ENCODE results near the gene COMT. TPM values are rescaled to one million over a fixed set of nuclear protein-coding genes. Genes with fewer than 3 reads are reported as not detected.

Gene COMT
- total RNA-seq, 2 experiments from 2014 or later = 11.3 to 11.4 TPM

DNA sequence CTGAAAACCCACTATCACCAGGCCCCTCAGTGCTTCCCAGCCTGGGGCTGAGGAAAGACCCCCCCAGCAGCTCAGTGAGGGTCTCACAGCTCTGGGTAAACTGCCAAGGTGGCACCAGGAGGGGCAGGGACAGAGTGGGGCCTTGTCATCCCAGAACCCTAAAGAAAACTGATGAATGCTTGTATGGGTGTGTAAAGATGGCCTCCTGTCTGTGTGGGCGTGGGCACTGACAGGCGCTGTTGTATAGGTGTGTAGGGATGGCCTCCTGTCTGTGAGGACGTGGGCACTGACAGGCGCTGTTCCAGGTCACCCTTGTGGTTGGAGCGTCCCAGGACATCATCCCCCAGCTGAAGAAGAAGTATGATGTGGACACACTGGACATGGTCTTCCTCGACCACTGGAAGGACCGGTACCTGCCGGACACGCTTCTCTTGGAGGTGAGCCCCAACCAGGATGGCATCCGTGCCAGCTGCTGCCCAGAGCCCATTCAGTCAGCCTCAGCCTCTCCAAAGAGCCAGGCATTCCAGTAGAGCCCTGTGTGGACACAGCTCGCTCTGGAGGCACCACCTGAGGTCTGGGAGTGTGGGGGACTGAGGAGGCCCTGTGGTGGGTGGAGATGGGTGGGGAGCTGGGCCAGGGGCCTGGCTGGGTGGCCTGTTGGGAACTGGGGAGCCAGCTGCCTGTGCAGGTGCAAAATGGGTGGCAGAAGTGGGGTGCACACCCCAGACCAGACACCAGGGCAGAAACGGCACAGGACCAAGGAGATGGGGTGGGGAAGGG is 22.5 kb downstream of the COMT start:
- ATAC-seq (ENCODE audit: poor library complexity) (no peak), DNase-seq (no peak)
- H3K9me3 Mint-ChIP-seq = no peaks in the 10 kb centered on the region
- Histone ChIP-seq H3K27me3 (ENCODE audit: control insufficient read depth in 1 of 2, insufficient read depth in 2 of 2, low read length in 2 of 2) (no peaks in the 10 kb centered on the region), H3K36me3 (ENCODE audit: insufficient read depth, low read length) (peaks cover 24% of the 10 kb centered on the region), H3K9me3 (ENCODE audit: control insufficient read depth in 1 of 2, insufficient read depth in 1 of 2, low read length in 2 of 2) (no peaks in the 10 kb centered on the region), H3K4me1 (ENCODE audit: insufficient read depth, low read length) (peaks cover 7% of the 10 kb centered on the region), H3K4me3 (ENCODE audit: low read length) (no peak overlapping the region), H3K27ac (ENCODE audit: low read depth in 1 of 2, low read length in 2 of 2) (no peak overlapping the region)
- no peaks in the 10 kb centered on the region for H3K27me3 Mint-ChIP-seq
- H3K4me3 Mint-ChIP-seq = no peak overlapping the region
- H3K4me1 Mint-ChIP-seq (ENCODE audit: low read depth) = no peaks in the 10 kb centered on the region
- CTCF ChIA-PET = no interaction called here
- TF ChIP-seq CTCF (IDR thresholded peaks at IDR 0.05) = no peak
- H3K36me3 Mint-ChIP-seq (ENCODE audit: low read depth) = peaks cover 5% of the 10 kb centered on the region
- intact Hi-C loops (cut with DNase I, micrococcal nuclease) = loop anchor here in 1 of 2 experiments (10.0 kb wide), 1 partner anchor 321 kb away; no protein-coding TSS in a partner anchor
- POLR2A ChIA-PET = no interaction called here
- H3K27ac Mint-ChIP-seq = no peak overlapping the region

GRCh38 chr22:19964701-19965386 is 23.3 kb downstream of the COMT start:
- CTCF ChIA-PET = no interaction called here
- no peaks in the 10 kb centered on the region for H3K27me3 ChIP-seq (ENCODE audit: control insufficient read depth in 1 of 2, insufficient read depth in 2 of 2, low read length in 2 of 2)
- peaks cover 5% of the 10 kb centered on the region for H3K36me3 Mint-ChIP-seq (ENCODE audit: low read depth)

More at GRCh38 chr22:19964701-19965386, 23.3 kb downstream of the COMT start:
- Mint-ChIP-seq H3K27ac (no peak overlapping the region), H3K27me3 (no peaks in the 10 kb centered on the region), H3K4me1 (ENCODE audit: low read depth) (no peaks in the 10 kb centered on the region), H3K9me3 (no peaks in the 10 kb centered on the region), H3K4me3 (no peak overlapping the region)
- no peak for ATAC-seq (ENCODE audit: poor library complexity)
- no peak for DNase-seq
- TF ChIP-seq CTCF (IDR thresholded peaks at IDR 0.05) = no peak
- Histone ChIP-seq H3K4me1 (ENCODE audit: insufficient read depth, low read length) (peaks cover 7% of the 10 kb centered on the region), H3K36me3 (ENCODE audit: insufficient read depth, low read length) (peaks cover 24% of the 10 kb centered on the region), H3K4me3 (ENCODE audit: low read length) (no peak overlapping the region), H3K27ac (ENCODE audit: low read depth in 1 of 2, low read length in 2 of 2) (no peak overlapping the region), H3K9me3 (ENCODE audit: control insufficient read depth in 1 of 2, insufficient read depth in 1 of 2, low read length in 2 of 2) (no peaks in the 10 kb centered on the region)
- POLR2A ChIA-PET = no interaction called here
- intact Hi-C loops (cut with DNase I, micrococcal nuclease) = loop anchor here in 1 of 2 experiments (10.0 kb wide), 1 partner anchor 320 kb away; no protein-coding TSS in a partner anchor

Measured in CD4-positive, alpha-beta T cell (primary cell).